HG03342 (cell line): ENCODE data around the gene TPH1.
"Not testable (repeated sequence)": the region's sequence is repeated elsewhere in the genome, so short reads cannot be mapped to it uniquely, and the experiment has no call there.

ENCODE experiments used
- ATAC-seq: cut with Tn5 transposase; IDR thresholded peaks from one replicate; pipeline ENCODE4 v1.9.1; 2021; ENCODE audit warnings: mild to moderate bottlenecking, moderate library complexity; ENCODE audit not compliant: unreplicated experiment

TPH1 gene

GRCh38 chr11:18027475-18027874, 18.6 kb downstream of the TPH1 start:
- ATAC-seq, result no peak

DNA sequence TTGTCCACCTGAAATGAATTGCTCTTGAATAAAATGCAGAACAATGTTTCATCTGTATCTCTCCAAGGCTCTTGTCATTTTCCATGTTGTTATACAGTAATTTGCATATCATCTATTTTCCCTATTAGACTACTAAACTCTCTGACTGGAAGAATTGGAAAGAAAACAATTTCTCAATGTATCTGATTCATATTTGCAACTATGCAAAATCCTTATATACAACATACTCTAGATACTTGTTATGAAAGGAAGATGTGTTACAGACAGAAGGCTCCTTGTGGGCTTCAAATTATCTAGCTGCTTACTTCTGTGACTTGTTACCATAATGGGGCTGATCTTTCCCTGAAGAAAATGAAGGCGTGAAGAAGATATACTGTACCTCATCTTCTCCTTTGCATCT, 23.6 kb downstream of the TPH1 start:
- ATAC-seq, result no peak

DNA sequence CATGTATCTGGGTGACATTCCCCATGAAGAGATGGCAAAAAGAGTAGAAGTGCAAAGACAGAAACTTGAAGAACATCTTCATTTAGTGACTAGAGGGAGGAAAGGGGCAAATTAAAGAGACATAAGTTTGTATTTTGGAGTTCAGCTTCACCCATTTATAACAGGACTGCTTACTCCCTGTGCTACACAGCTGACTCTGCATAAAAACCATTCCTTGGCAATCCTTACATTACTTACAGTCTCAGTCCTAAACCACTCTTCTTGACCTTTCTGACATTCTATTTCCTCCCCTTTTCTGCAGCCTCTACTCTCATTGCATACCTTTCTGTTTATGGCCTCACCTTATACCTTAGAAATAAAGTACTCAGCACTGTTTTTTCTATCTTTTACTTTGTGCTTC, 26.4 kb downstream of the TPH1 start:
- no peak for ATAC-seq

- no peak for ATAC-seq
Measured at GRCh38 chr11:18016789-18017188, 29.3 kb downstream of the TPH1 start.

- no peak for ATAC-seq
Measured at GRCh38 chr11:18014876-18015275, 31.2 kb downstream of the TPH1 start.

DNA sequence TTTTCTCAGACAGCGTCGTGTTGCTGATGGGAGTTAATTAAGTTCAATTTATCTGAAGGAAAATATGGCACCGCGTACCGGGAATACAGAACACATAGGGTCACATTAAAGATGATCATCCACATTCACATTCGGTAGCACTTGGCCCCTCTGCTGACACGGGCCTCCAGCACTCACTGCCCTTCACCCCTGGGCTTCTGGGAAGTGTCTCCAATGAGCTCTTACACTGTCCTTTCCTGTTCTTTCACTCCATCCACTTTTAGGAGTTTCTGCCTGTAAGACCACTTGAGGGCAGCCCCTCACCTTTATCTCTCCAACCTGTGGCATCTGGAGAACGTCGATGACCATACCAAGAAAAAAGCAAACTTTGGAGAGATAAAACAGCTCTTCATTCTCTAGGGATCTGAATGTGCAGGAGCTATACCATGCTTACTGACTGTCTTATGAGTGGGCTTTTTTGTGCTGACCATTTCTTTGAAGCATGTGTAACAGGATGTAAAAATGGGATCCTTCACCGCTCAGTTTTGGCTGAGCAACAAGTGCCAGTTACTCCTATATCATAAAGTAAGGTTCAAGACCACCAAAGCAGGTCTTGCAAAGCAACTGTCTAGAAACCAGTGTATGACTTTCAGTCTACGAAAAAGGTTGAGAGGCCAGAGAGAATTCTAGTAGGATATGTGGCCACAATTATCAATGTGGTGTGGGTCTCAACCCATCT, 32.1 kb downstream of the TPH1 start:
- no peak for ATAC-seq

DNA sequence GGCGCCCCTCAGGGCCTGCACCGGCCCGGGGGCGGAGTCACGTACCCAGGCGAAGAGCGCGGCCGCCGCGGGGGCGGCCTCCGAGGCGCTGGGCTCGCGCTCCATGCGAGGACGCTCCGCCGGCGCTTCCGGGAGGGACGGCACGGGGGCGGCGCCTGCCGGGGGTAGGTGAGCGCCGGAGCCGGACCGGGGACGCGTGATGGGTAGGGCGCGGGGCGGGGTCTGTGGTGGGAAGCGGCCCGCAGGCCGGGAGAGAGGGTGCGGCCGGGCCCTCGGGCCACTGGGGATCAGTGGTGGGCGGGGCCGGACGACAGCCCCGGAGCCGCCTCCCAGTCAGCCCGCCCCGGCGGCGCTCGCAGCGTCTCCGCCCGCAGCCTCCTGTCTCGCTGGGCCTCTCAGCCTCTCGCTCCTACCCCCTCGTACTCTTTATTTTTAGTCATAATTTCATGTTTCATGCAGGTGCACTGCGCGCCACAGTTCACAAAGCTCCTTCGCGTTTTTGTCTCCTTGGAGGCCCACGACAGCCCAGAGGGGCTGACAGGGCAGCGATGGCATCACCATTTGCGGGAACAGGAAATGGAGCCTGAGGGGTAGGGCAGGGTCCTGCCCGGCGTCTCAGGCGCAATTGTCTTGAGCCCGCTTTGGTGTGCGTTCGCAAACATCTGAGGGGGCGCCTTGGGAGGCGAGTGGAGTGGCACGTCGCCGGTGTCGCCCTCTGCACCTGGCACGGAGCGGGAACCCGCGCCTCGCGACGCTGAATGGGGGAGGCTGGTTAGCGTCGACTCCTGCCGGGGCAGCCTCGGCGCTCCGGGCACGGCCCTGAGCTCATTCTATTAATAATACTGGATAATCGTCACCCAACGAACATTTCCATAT, 32.9 kb downstream of the TPH1 start, which contains the start of gene SERGEF:
TSS of gene SERGEF (minus strand) at position 142 of the 876 bp plus-strand sequence. CDS start at position 105, 37 bp downstream.
- peak; percentile 93 for ATAC-seq

DNA sequence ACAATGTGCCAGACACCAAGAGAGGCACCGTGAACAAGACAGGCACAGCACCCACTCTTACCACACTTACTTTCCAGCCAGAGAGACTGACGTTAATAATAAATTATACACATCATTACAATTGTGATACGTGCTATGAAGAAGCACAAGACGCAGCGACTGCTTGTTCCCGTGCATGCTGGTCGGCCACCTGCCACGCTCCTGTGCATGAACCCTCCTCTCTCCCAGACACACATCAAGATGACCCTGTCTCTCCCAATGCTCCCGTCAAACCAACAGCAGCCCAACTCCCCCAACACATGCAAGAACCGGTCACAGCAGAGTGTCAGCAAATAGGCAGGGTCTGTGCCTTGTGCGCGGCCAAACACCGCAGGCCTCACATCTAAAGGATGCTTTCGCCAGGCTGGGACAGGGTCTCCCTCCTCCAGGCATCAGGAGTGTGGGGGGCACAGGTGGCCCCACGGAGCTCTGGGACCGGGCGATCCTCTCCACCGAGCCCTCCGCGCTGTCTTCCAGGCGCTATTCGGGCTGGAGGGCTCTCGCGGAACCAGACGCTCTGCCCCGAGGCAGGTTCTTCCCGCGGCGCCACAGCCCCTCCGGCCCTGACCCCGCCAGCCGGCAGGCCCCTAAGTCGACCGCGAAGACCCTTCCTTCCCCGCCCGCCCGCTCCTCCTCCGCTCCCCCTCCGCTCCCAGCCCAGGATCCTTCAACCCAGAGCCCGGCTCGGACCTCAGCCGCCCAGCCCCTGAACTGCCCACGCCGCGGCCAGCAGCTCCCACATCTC, 33.8 kb downstream of the TPH1 start:
- no peak for ATAC-seq

DNA sequence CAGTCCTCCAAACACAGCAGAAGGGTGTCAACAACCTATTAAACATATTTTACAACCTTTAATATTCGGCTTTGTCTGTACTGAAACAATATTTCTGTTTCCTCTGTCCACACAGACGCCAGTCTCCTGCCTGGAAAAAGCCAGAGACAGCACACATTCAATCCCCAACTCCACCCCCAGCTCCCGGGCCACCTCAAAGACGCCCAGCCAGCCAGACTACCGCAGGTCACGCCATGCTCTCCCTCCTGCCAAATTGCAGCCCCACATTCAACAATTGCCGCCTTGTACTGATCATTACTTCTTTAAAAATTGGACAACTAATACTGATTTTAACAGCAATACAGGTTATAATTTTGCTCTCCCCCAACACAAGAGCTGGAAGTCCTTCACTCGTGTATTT, 34.4 kb downstream of the TPH1 start:
- ATAC-seq, result no peak

GRCh38 chr11:18010977-18011586, 35.0 kb downstream of the TPH1 start:
- no peak for ATAC-seq

DNA sequence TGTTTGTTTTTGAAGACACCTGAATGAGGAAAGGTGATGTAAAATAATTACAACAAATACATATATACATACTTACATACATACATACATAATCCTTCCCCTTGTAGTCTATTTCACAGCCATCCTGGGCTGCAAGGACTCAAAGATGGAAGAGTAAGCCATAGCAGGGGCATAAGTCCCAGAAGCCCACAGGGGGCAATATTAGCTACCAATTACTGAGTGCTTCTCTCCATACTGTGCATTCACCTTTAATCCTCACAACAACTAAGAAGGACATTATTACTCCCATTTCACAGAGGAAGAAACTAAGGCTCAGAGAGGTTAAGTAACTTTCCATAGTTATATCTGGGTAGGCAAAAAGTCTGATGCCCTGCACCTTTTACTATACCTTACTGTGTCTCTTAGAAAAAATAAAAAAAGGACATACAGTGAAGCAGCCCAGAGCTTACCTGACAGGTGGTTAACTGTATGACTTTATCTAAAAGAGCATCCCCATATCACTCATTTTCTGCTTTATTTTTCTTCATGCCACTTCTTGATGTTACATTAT, 35.9 kb downstream of the TPH1 start:
- ATAC-seq, result no peak

- no peak for ATAC-seq
Measured at GRCh38 chr11:18005376-18006129, 40.5 kb downstream of the TPH1 start.

GRCh38 chr11:18001191-18001590, 44.9 kb downstream of the TPH1 start:
- ATAC-seq, result peak; percentile 24

DNA sequence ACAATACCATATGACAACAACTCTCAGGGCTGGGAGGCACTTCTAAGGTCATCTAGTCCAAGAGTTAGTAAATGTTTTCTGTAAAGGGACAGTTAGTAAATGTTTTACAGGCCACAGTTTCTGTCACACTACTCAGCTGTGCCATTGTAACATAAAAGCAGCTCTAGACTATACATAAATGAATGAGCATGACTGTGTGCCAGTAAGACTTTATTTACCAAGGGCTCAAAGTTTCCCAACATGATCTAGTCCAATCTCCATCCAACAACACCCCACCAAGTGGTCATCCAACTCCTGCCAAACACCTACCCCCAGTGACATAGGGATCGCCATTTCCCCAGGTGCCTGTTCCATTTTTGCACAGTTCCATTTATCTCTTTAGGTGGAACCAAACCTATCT, 45.3 kb downstream of the TPH1 start:
- ATAC-seq, result peak; percentile 79

GRCh38 chr11:18000128-18000527, 45.9 kb downstream of the TPH1 start:
- not testable (repeated sequence) for ATAC-seq
